ENCODE results near the gene TMEM233. TPM values are rescaled to one million over a fixed set of nuclear protein-coding genes. Genes with fewer than 3 reads are reported as not detected.

The TMEM233 gene
- total RNA-seq, 1 donor from 2014 or later: not detected

GRCh38 chr12:119686355-119686754 is 92.8 kb downstream of the TMEM233 start:
- H3K27me3 Mint-ChIP-seq (ENCODE audit: low read depth): no peaks in the 10 kb centered on the region
- DNase-seq (ENCODE audit: low spot score in 2 of 2, unreplicated experiment in 2 of 2): no peak
- no peaks in the 10 kb centered on the region for H3K9me3 Mint-ChIP-seq
- H3K36me3 Mint-ChIP-seq: peaks cover 12% of the 10 kb centered on the region
- H3K4me3 Mint-ChIP-seq: no peak overlapping the region
- H3K27ac Mint-ChIP-seq: no peak overlapping the region
- H3K4me1 Mint-ChIP-seq: peaks cover 10% of the 10 kb centered on the region
- TF ChIP-seq, protein P1, sequence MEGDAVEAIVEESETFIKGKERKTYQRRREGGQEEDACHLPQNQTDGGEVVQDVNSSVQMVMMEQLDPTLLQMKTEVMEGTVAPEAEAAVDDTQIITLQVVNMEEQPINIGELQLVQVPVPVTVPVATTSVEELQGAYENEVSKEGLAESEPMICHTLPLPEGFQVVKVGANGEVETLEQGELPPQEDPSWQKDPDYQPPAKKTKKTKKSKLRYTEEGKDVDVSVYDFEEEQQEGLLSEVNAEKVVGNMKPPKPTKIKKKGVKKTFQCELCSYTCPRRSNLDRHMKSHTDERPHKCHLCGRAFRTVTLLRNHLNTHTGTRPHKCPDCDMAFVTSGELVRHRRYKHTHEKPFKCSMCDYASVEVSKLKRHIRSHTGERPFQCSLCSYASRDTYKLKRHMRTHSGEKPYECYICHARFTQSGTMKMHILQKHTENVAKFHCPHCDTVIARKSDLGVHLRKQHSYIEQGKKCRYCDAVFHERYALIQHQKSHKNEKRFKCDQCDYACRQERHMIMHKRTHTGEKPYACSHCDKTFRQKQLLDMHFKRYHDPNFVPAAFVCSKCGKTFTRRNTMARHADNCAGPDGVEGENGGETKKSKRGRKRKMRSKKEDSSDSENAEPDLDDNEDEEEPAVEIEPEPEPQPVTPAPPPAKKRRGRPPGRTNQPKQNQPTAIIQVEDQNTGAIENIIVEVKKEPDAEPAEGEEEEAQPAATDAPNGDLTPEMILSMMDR (IDR thresholded peaks at IDR 0.05; ENCODE audit: unreplicated experiment): no peak

- peaks cover 12% of the 10 kb centered on the region for H3K36me3 Mint-ChIP-seq
- H3K9me3 Mint-ChIP-seq: no peaks in the 10 kb centered on the region
- TF ChIP-seq, protein P1 (IDR thresholded peaks at IDR 0.05; ENCODE audit: unreplicated experiment): no peak
- no peak for DNase-seq (ENCODE audit: low spot score in 2 of 2, unreplicated experiment in 2 of 2)
- no peak overlapping the region for H3K4me3 Mint-ChIP-seq
- H3K4me1 Mint-ChIP-seq: peaks cover 10% of the 10 kb centered on the region
- H3K27ac Mint-ChIP-seq: no peak overlapping the region
- no peaks in the 10 kb centered on the region for H3K27me3 Mint-ChIP-seq (ENCODE audit: low read depth)
These were observed 93.2 kb downstream of the TMEM233 start for GRCh38 chr12:119686776-119687175.

DNA sequence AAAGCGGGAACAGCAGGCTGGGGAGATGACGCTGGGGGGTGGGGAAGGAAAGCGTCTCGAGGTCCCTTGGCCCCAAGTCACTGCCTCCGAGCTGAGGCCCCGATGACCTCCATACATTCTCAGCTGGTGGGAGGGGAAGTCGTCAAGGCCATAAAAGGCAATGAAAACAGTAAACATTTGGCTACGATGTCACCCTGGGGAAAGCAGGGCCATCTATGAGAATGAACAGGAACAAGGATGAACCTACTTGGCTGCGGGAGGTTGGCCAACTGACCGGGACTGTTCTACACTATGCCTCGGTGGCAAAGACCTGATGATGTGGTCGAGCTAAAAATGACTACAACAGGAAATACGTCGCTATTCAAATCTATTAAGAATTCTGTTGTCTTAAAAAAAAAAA is 93.8 kb downstream of the TMEM233 start:
- no peaks in the 10 kb centered on the region for H3K27me3 Mint-ChIP-seq (ENCODE audit: low read depth)
- no peaks in the 10 kb centered on the region for H3K9me3 Mint-ChIP-seq
- H3K4me3 Mint-ChIP-seq: no peak overlapping the region
- no peak overlapping the region for H3K27ac Mint-ChIP-seq
- peaks cover 12% of the 10 kb centered on the region for H3K36me3 Mint-ChIP-seq
- TF ChIP-seq, protein P1 (IDR thresholded peaks at IDR 0.05; ENCODE audit: unreplicated experiment): no peak
- H3K4me1 Mint-ChIP-seq: peaks cover 12% of the 10 kb centered on the region
- no peak for DNase-seq (ENCODE audit: low spot score in 2 of 2, unreplicated experiment in 2 of 2)

DNA sequence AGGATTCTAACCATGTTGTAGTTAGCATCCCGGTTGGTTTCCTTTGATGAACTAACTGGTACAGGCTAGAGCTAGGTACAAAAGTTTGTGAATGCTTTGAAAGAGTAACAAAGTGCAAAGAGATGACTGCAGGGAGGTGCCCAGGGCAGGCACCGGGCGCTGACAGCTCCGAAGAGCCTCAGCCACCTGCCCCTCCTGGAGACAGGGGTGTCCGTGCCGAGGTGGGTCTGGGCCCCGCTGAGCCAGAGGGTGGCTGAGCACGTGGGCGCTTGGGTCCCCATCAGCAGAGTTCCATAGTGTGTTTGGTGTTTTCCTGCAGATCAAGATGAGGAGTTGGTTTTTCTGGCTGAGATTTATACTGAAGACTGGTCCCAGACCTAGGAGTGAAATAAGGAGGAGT is 94.3 kb downstream of the TMEM233 start:
- peaks cover 17% of the 10 kb centered on the region for H3K4me1 Mint-ChIP-seq
- peaks cover 12% of the 10 kb centered on the region for H3K36me3 Mint-ChIP-seq
- no peak overlapping the region for H3K4me3 Mint-ChIP-seq
- DNase-seq (ENCODE audit: low spot score in 2 of 2, unreplicated experiment in 2 of 2): no peak
- TF ChIP-seq, protein P1 (IDR thresholded peaks at IDR 0.05; ENCODE audit: unreplicated experiment): no peak
- H3K9me3 Mint-ChIP-seq: no peaks in the 10 kb centered on the region
- no peaks in the 10 kb centered on the region for H3K27me3 Mint-ChIP-seq (ENCODE audit: low read depth)
- H3K27ac Mint-ChIP-seq: no peak overlapping the region

DNA sequence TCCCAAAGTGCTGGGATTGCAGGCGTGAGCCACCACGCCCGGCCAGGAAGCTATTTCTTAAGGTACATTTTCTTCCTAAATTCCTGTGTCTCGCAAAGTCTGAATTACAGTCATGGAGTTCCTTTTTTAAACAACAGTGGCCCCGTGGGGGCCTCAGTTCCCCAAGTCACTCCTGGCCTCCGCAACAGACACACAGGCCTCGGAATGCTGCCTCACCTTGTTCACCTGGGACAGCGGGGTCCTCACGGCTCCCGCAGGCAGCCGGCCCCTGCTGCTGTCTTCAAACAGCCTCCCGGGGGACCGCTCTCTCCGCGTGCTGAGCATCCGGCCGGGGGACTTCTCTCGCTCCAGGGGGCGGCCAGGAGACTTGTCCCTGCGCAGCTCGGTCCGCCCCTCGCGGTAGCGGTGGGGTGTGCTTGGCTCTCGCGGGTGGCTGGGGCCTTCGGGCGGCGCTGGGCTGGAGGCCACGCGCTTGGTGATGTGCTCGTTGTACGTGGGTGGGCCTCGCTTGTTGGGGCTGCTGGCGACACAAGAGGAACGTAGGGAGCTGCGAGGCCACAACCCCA is 96.4 kb downstream of the TMEM233 start:
- Mint-ChIP-seq H3K27me3 (ENCODE audit: low read depth) (no peaks in the 10 kb centered on the region), H3K4me3 (no peak overlapping the region)
- TF ChIP-seq, protein P1 (IDR thresholded peaks at IDR 0.05; ENCODE audit: unreplicated experiment): no peak

More for the DNA sequence above, 96.4 kb downstream of the TMEM233 start:
- Mint-ChIP-seq H3K9me3 (no peaks in the 10 kb centered on the region), H3K36me3 (peaks cover 9% of the 10 kb centered on the region), H3K27ac (no peak overlapping the region), H3K4me1 (peaks cover 23% of the 10 kb centered on the region)
- no peak for DNase-seq (ENCODE audit: low spot score in 2 of 2, unreplicated experiment in 2 of 2)
